MM.1S (cell line): ENCODE results near the gene STEAP1.

ENCODE experiments used
- CTCF ChIP-seq: fragments of 300-600 bp; sonication (generic); IDR thresholded peaks from 2 replicates; pipeline ENCODE4 v1.5.1; 2016; ENCODE audit warnings: antibody characterized with exemption, low read length, mixed read lengths
- EZH2 ChIP-seq: fragments of 300-600 bp; sonication (generic); optimal IDR thresholded peaks from 2 replicates; pipeline ENCODE3; 2017; ENCODE audit warnings: low read depth, mild to moderate bottlenecking, antibody characterized with exemption, low read length, mixed read lengths
- EZH2phosphoT487 ChIP-seq: fragments of 300-600 bp; sonication (generic); IDR thresholded peaks from 2 replicates; pipeline ENCODE4 v1.6.1; 2018; ENCODE audit warnings: antibody characterized with exemption, low read length

GRCh38 chr7:90207956-90208355 lies 53.7 kb downstream of the STEAP1 start:
- TF ChIP-seq CTCF (no peak), EZH2 (no peak), EZH2phosphoT487 (no peak)
